ENCODE measurements around the gene ARNT2. TPM values are rescaled to one million over a fixed set of nuclear protein-coding genes. Genes with fewer than 3 reads are reported as not detected.
A peak's percentile ranks its signal among the peaks of the same experiment; 100 is the strongest.

Gene ARNT2
- polyA plus RNA-seq, 2 of the 4 experiments (the other 2 are of a cell fraction): 8.9 to 17.0 TPM

GRCh38 chr15:80608688-80609087 lies 204.5 kb downstream of the ARNT2 start (continued):
- TF ChIP-seq EP300 (IDR thresholded peaks at IDR 0.05) (no peak), CHD4 (IDR thresholded peaks at IDR 0.05; ENCODE audit: borderline replicate concordance) (no peak)

GRCh38 chr15:80609091-80609490 lies 204.9 kb downstream of the ARNT2 start:
- CTCF ChIA-PET: interaction anchor here (0.8 to 1.9 kb wide), 3 partner anchors 10 to 170 kb away, joined by 3 to 4 read pairs (median 3); partner anchors contain the start of gene CEMIP
- Histone ChIP-seq H3K4me1 (no peaks in the 10 kb centered on the region), H3K27ac (no peak overlapping the region), H3K9me3 (no peaks in the 10 kb centered on the region), H3K4me2 (no peak overlapping the region), H3K4me3 (no peak overlapping the region)
- POLR2A ChIA-PET: no interaction called here
- 85% methylated on average over 4 of the region's 4 CpGs for WGBS (ENCODE audit: missing lambda C conversion rate)
- ATAC-seq: no peak
- no peak for FAIRE-seq
- no peak for DNase-seq (ENCODE audit: low read depth in 1 of 2, low spot score in 1 of 2)
- no peak for TF ChIP-seq CHD4 (IDR thresholded peaks at IDR 0.05; ENCODE audit: borderline replicate concordance)
- no peak for TF ChIP-seq EHMT2 (IDR thresholded peaks at IDR 0.05; ENCODE audit: low read depth)
- TF ChIP-seq MAX (IDR thresholded peaks at IDR 0.05): no peak
- TF ChIP-seq MAZ (IDR thresholded peaks at IDR 0.05; ENCODE audit: borderline replicate concordance, low read depth, low read length): no peak
- no peak for TF ChIP-seq ZNF302 (CRISPR knock-in tag; IDR thresholded peaks at IDR 0.05)
- TF ChIP-seq TP53 (CRISPR knock-in tag; IDR thresholded peaks at IDR 0.05): no peak
- no peak for TF ChIP-seq HOXB13 (CRISPR knock-in tag; IDR thresholded peaks at IDR 0.05; ENCODE audit: low read depth)
- TF ChIP-seq CTCF (IDR thresholded peaks at IDR 0.05): no peak
- no peak for TF ChIP-seq EHF (CRISPR knock-in tag; IDR thresholded peaks at IDR 0.05)
- TF ChIP-seq POLR2A (IDR thresholded peaks at IDR 0.05; ENCODE audit: low read length): no peak

GRCh38 chr15:80609512-80609946 lies 205.3 kb downstream of the ARNT2 start:
- no peak for TF ChIP-seq CBX2 (IDR thresholded peaks at IDR 0.05; ENCODE audit: borderline replicate concordance, low read depth)
- TF ChIP-seq SMC3 (IDR thresholded peaks at IDR 0.05): no peak
- TF ChIP-seq ELK1 (IDR thresholded peaks at IDR 0.05; ENCODE audit: low read depth, low read length): no peak
- no peak for TF ChIP-seq KDM5A (IDR thresholded peaks at IDR 0.05)
- no peak for TF ChIP-seq CHD2 (IDR thresholded peaks at IDR 0.05; ENCODE audit: low read length, partially characterized antibody)
- POLR2A ChIA-PET: interaction anchor here (0.7 kb wide), 1 partner anchor 368 kb away, joined by 5 read pairs; no protein-coding TSS in a partner anchor
- FAIRE-seq (peak; percentile 36), DNase-seq (ENCODE audit: low read depth in 1 of 2, low spot score in 1 of 2) (no peak), ATAC-seq (no peak)
- Histone ChIP-seq H3K4me3 (no peak overlapping the region), H3K4me1 (no peaks in the 10 kb centered on the region), H3K27ac (no peak overlapping the region), H3K4me2 (no peak overlapping the region), H3K9me3 (no peaks in the 10 kb centered on the region)
- CTCF ChIA-PET: interaction anchor here (1.9 kb wide), 1 partner anchor 10 kb away, joined by 4 read pairs; no protein-coding TSS in a partner anchor
- 66% methylated on average over 4 of the region's 4 CpGs for WGBS (ENCODE audit: missing lambda C conversion rate)

GRCh38 chr15:80611543-80612080 lies 207.4 kb downstream of the ARNT2 start:
- DNase-seq (ENCODE audit: low read depth in 1 of 2, low spot score in 1 of 2) (no peak), ATAC-seq (no peak), FAIRE-seq (no peak)
- Histone ChIP-seq H3K4me2 (no peak overlapping the region), H3K27ac (no peak overlapping the region), H3K4me3 (no peak overlapping the region), H3K4me1 (peaks cover 11% of the 10 kb centered on the region; the same call in 2 of the 3 replicates), H3K9me3 (no peaks in the 10 kb centered on the region)
- ChIA-PET CTCF (interaction anchor here (0.7 to 2.4 kb wide), 3 partner anchors 9 to 11 kb away, joined by 3 to 5 read pairs (median 3); no protein-coding TSS in a partner anchor), POLR2A (no interaction called here)
- 87% methylated on average over 7 of the region's 7 CpGs for WGBS (ENCODE audit: missing lambda C conversion rate)
- TF ChIP-seq EHMT2 (IDR thresholded peaks at IDR 0.05; ENCODE audit: low read depth) (no peak), CBX8 (IDR thresholded peaks at IDR 0.05) (no peak), ZNF302 (CRISPR knock-in tag; IDR thresholded peaks at IDR 0.05) (no peak), RNF2 (IDR thresholded peaks at IDR 0.05; ENCODE audit: borderline replicate concordance, low read depth) (no peak)

All from A549 (cell line).